T47D (cell line): ENCODE measurements around the gene SLC25A52.
"Not testable (repeated sequence)": the region's sequence is repeated elsewhere in the genome, so short reads cannot be mapped to it uniquely, and the experiment has no call there.

ENCODE experiments used
- DNase-seq, 2 experiments: peaks; one replicate each; pipeline versions ENCODE4 v3.0.0 to v3.0.0-alpha.2; 2011 to 2012; ENCODE audit warnings: low read depth in 1 of 2, low spot score in 1 of 2
- JUND ChIP-seq: IDR thresholded peaks from 2 replicates; pipeline ENCODE4 v1.6.1; 2012; ENCODE audit warnings: low read depth
- in situ Hi-C: cut with HindIII; loops from 2 replicates; pipeline ENCODE4 v1.10.0; 2016; ENCODE audit warnings: low sequenced_read_pairs, low pct_unique_long_range_greater_than_20kb

The SLC25A52 gene

DNA sequence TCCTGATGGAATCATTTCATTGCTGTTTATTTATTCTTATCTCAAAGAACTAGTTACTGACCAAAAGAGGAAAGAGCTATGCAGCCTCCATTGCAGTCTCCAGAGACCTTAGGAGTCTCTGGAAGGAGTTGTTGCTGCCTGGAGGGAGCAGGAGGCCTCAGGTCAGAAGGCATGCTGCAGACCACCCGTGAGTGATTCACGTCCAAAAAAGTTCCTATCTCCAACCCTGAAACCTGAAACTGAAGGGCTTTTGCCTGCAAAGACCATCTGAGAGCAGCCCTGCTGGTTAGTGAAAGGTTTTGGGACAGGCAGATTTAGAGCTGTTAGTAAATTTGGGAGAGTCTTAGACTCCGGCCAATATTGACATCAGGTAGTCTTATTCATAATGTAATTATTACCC is 29.1 kb downstream of the SLC25A52 start:
- no peak for TF ChIP-seq JUND
- in situ Hi-C loops, result no loop called here

GRCh38 chr18:31729196-31729595 is 31.5 kb downstream of the SLC25A52 start:
- in situ Hi-C loops, DNase-seq: not testable (repeated sequence)

More for the DNA sequence above, 29.1 kb downstream of the SLC25A52 start:
- no peak for DNase-seq

- TF ChIP-seq JUND, result no peak
- DNase-seq, result peak in 1 of 2 experiments; percentile 26
- in situ Hi-C loops, result no loop called here
These were observed 36.5 kb downstream of the SLC25A52 start for GRCh38 chr18:31723990-31724711.

DNA sequence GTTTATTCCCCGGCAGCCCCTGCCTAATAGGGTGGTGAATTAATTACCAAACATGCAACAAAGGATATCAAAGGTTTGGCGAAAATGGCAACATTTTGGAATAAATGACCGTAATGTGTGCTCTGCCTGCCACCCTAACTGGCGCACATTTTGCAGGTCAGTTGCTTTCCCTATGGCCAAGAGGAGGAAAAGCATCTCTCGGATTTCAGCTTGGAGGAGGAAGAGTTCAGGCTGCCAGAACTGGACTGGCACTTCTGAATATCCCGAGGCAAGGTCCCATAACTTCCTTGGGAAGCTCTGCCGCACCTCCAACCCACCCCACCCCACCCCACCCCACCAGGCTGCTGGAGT is 37.1 kb downstream of the SLC25A52 start:
- no peak for TF ChIP-seq JUND
- in situ Hi-C loops, result no loop called here
- DNase-seq, result peak in 1 of 2 experiments; percentile 37

DNA sequence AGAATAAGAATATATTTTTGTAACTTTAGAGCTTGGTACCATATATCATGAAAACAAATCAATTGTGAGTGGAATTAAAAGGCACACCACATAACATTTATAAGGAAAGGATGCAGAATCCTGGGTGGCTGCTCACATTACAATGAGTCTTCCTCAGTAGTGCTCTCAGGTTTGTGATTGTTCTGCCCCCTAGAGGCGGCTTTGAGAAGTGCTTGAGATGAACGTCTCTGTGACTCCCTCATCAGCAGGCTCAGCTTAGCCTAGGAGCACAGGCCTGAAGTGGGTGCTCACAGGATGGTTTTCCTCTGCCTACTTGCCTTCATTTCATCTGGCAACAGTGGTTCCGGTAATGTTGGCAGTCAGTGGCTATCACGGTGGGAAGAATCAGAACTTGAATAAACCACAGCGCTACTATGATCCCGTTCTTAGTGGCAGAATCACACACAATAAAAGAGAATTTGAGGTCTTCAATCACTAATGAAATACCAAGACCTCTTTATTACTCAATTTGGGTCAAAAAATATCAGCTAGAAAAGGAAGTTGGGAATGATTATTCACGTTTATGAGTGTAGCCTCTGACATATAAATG is 38.2 kb downstream of the SLC25A52 start:
- peak; percentile 57 to 85 for DNase-seq
- in situ Hi-C loops, result no loop called here
- TF ChIP-seq JUND, result no peak

GRCh38 chr18:31721601-31722000 is 39.1 kb downstream of the SLC25A52 start:
- TF ChIP-seq JUND, result no peak
- DNase-seq, result no peak
- in situ Hi-C loops, result no loop called here

DNA sequence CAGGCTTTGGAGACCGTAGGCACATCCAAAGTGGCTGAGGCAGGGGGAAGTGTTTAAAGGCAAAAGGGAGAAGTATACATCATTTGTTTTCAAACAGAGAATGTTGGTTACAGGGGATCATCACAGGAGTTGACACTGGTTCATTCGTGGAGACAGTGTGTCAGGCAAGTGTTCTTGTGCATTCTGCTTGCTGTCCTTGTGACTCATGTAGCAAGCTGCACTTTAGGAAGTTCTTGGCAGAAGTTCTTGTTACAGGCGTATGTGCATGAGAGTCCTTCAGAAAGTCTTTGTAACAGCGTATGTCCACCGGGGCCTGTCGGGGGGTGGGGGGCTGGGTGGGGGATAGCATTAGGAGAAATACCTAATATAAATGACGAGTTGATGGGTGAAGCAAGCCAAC is 39.8 kb downstream of the SLC25A52 start:
- no peak for DNase-seq
- TF ChIP-seq JUND, result no peak
- in situ Hi-C loops, result no loop called here

DNA sequence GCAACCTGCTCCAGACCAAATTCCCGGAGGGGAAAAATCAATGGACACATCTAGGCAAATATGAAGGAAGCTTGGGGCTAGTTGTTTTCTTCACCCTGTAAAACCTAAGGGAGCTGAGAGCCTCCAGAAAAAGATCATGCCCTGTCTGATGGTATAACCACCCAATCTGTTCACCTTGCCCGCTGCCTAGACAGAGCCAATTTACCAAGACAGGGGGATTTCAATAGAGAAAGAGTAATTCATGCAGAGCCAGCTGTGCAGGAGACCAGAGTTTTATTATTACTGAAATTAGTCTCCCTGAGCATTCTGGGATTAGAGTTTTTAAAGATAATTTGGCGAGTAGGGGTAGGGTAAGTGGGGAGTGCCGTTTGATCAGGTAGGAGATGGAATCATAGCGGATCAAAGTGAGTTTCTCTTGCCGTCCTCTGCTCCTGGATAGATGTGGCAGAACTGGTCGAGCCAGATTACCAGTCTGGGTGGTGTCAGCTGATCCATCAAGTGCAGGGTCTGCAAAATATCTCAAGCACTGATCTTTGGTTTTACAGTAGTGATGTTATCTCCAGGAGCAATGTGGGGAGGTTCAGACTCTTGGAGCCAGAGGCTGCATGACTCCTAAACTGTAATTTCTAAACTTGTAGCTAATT is 41.2 kb downstream of the SLC25A52 start:
- in situ Hi-C loops, result no loop called here
- no peak for TF ChIP-seq JUND
- DNase-seq, result no peak

DNA sequence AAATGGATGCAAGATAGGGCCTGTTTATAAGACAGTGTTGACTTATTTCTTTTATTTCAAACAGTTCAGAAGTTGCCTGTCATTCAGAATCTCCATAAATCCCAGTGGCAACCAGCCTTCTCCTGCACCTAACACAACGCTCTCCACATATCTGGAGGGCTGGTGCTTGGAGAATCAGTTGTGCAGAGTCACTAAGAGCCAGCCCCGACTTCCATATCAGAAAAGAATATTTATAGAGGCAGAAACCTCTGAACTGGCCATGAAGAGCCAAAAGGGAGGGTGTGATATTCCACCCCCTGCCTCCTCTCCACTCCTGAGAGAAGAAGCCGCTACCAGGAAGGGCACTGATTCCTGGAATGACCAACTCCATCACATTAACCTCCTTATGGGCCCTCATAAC is 42.3 kb downstream of the SLC25A52 start:
- TF ChIP-seq JUND, result no peak
- DNase-seq, result no peak
- in situ Hi-C loops, result no loop called here

GRCh38 chr18:31716362-31716761 is 44.3 kb downstream of the SLC25A52 start:
- DNase-seq, result no peak
- no peak for TF ChIP-seq JUND
- in situ Hi-C loops, result no loop called here

DNA sequence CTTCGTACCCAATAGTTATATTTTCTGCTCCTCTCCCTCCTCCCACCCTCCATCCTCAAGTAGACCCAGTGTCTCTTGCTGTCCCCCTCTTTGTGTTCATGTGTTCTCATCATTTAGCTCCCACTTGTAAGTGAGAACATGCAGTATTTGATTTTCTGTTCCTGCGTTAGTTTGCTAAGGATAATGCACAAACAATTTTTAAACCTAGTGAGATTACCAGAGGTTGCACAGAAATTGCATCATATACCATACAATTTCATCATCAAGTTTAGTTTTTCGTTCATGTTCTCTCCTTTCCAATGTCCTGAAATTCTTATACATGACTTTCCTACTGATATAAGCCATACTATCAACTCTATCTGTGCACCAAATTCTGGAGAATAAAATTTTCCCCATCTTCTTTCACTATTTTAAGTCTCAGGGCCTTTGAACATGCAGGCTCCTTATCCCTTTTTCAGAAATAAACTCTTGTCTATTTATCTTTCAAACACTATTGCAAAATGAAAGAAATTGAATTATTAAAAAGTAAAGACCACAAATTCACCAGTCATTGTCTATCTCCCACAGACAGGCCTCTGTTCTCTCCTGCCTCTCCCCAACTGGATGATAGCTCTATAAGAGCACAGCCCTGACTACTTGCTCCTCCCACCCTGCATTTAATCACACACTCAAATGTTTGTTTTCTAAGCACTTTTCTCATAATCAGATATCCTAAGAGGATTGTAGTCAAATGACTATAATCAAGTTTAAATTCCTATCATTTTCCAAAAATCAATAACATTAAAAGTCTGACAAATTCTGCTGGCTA is 49.1 kb downstream of the SLC25A52 start:
- no peak for TF ChIP-seq JUND
- in situ Hi-C loops, result no loop called here
- DNase-seq, result no peak

GRCh38 chr18:31710826-31711225 is 49.9 kb downstream of the SLC25A52 start:
- in situ Hi-C loops, result no loop called here
- TF ChIP-seq JUND, result no peak
- peak in 1 of 2 experiments; percentile 30 for DNase-seq
